Measurements from ENCODE around the gene KRTAP13-1.

DNA sequence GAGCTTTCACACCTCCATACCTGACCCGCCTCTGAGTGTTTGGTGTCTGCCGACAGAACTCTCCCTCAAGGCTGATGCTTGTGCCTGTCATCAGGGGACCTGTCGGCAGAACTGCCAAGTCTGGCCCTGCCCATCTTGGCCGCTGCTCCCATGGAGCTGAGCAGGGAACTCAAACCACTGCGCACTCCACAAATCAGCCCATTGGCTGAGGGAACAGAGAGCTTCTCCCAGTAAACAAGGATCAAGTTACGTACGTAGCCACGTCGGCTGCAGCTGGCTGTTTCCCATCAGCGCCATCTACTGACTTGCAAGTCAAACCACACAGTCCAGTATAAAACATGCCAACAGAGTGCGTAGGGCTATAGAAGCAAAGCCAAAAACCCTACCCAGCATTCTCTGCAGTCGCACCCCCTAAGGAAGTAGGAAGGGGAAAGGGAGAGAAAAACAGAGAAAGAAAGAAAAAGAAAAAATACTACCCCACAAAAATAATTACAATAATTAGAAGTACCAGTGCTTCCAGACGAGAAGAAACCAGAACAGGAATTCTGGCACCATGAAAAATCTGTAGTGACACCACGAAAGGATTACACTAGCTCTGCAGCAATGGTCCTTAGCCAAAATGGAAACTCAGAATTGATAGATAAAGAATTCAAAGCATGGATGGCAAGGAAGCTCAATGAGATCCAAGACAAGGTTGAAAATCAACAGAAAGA, 13.1 kb downstream of the KRTAP13-1 start:
- TF ChIP-seq, protein P1, sequence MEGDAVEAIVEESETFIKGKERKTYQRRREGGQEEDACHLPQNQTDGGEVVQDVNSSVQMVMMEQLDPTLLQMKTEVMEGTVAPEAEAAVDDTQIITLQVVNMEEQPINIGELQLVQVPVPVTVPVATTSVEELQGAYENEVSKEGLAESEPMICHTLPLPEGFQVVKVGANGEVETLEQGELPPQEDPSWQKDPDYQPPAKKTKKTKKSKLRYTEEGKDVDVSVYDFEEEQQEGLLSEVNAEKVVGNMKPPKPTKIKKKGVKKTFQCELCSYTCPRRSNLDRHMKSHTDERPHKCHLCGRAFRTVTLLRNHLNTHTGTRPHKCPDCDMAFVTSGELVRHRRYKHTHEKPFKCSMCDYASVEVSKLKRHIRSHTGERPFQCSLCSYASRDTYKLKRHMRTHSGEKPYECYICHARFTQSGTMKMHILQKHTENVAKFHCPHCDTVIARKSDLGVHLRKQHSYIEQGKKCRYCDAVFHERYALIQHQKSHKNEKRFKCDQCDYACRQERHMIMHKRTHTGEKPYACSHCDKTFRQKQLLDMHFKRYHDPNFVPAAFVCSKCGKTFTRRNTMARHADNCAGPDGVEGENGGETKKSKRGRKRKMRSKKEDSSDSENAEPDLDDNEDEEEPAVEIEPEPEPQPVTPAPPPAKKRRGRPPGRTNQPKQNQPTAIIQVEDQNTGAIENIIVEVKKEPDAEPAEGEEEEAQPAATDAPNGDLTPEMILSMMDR (IDR thresholded peaks at IDR 0.05; ENCODE audit: low read length) = peak; percentile 61
- TF ChIP-seq EZH2 (optimal IDR thresholded peaks at IDR 0.05; ENCODE audit: low read depth, low read length) = no peak

Measured in MM.1S (cell line).